Osteocyte (in vitro differentiated cells): Measurements from ENCODE around the gene PLAAT4. TPM values are rescaled to one million over a fixed set of nuclear protein-coding genes. Genes with fewer than 3 reads are reported as not detected.

Experiments used
- DNase-seq: peaks from one replicate; pipeline ENCODE4 v3.0.0; 2021; ENCODE audit warnings: mixed read lengths; ENCODE audit not compliant: unreplicated experiment; ENCODE audit errors: extremely low spot score
- H3K27ac Mint-ChIP-seq: one replicate; pipeline ENCODE4 v1.8.0; 2021; ENCODE audit warnings: mild to moderate bottlenecking, mixed read lengths; ENCODE audit not compliant: unreplicated experiment
- H3K27me3 Mint-ChIP-seq: one replicate; pipeline ENCODE4 v1.8.0; 2021; ENCODE audit warnings: mixed read lengths; ENCODE audit not compliant: unreplicated experiment
- H3K36me3 Mint-ChIP-seq: one replicate; pipeline ENCODE4 v1.8.0; 2021; ENCODE audit warnings: mixed read lengths; ENCODE audit not compliant: unreplicated experiment
- H3K4me1 Mint-ChIP-seq: one replicate; pipeline ENCODE4 v1.8.0; 2021; ENCODE audit warnings: mixed read lengths; ENCODE audit not compliant: unreplicated experiment
- H3K4me3 Mint-ChIP-seq: one replicate; pipeline ENCODE4 v1.8.0; 2021; ENCODE audit warnings: mild to moderate bottlenecking, moderate library complexity, mixed read lengths; ENCODE audit not compliant: unreplicated experiment
- H3K9me3 Mint-ChIP-seq: one replicate; pipeline ENCODE4 v1.8.0; 2021; ENCODE audit warnings: mixed read lengths; ENCODE audit not compliant: unreplicated experiment
- CTCF ChIP-seq: fragments of 200-600 bp; sonication (generic); IDR thresholded peaks from 2 replicates; pipeline ENCODE4 v1.5.0; 2021; ENCODE audit warnings: antibody characterized with exemption, mild to moderate bottlenecking, moderate library complexity
- total RNA-seq: library from RNA; stranded (reverse); gene quantifications from 2 replicates; pipeline ENCODE4 v1.2.1, GENCODE V29; 2021

Gene PLAAT4
- total RNA-seq, 1 donor from 2014 or later = 8.5 TPM

GRCh38 chr11:63551889-63552266 lies 15.3 kb downstream of the PLAAT4 start:
- no peaks in the 10 kb centered on the region for H3K36me3 Mint-ChIP-seq
- H3K27ac Mint-ChIP-seq = no peak overlapping the region
- peaks cover 32% of the 10 kb centered on the region for H3K27me3 Mint-ChIP-seq
- H3K9me3 Mint-ChIP-seq = no peaks in the 10 kb centered on the region
- H3K4me3 Mint-ChIP-seq = no peak overlapping the region
- no peak for TF ChIP-seq CTCF
- no peak for DNase-seq
- H3K4me1 Mint-ChIP-seq = no peaks in the 10 kb centered on the region

- Mint-ChIP-seq H3K27me3 (peaks cover 29% of the 10 kb centered on the region), H3K4me1 (no peaks in the 10 kb centered on the region), H3K4me3 (no peak overlapping the region), H3K36me3 (no peaks in the 10 kb centered on the region), H3K9me3 (no peaks in the 10 kb centered on the region), H3K27ac (no peak overlapping the region)
- TF ChIP-seq CTCF = no peak
- no peak for DNase-seq
These were observed 16.3 kb downstream of the PLAAT4 start for GRCh38 chr11:63552921-63553320.

GRCh38 chr11:63553759-63554158 lies 17.2 kb downstream of the PLAAT4 start:
- Mint-ChIP-seq H3K27me3 (peaks cover 27% of the 10 kb centered on the region), H3K27ac (no peak overlapping the region), H3K9me3 (no peaks in the 10 kb centered on the region), H3K36me3 (no peaks in the 10 kb centered on the region), H3K4me3 (no peak overlapping the region), H3K4me1 (no peaks in the 10 kb centered on the region)
- DNase-seq = no peak
- TF ChIP-seq CTCF = no peak

- DNase-seq = peak; percentile 53
- no peaks in the 10 kb centered on the region for H3K4me1 Mint-ChIP-seq
- peaks cover 29% of the 10 kb centered on the region for H3K27me3 Mint-ChIP-seq
- H3K4me3 Mint-ChIP-seq = no peak overlapping the region
- H3K36me3 Mint-ChIP-seq = no peaks in the 10 kb centered on the region
- no peak overlapping the region for H3K27ac Mint-ChIP-seq
- no peak for TF ChIP-seq CTCF
- H3K9me3 Mint-ChIP-seq = no peaks in the 10 kb centered on the region
These were observed 18.2 kb downstream of the PLAAT4 start for GRCh38 chr11:63554877-63555223.

GRCh38 chr11:63556404-63557013 lies 19.9 kb downstream of the PLAAT4 start:
- no peak for TF ChIP-seq CTCF
- Mint-ChIP-seq H3K27me3 (peaks cover 32% of the 10 kb centered on the region), H3K36me3 (no peaks in the 10 kb centered on the region), H3K4me1 (no peaks in the 10 kb centered on the region), H3K27ac (no peak overlapping the region), H3K9me3 (no peaks in the 10 kb centered on the region), H3K4me3 (no peak overlapping the region)
- DNase-seq = peak; percentile 64
